Uterus (tissue), 2 donors: ENCODE data around the gene CPNE9.

Source experiments
- CTCF ChIP-seq, 4 experiments: fragments of 200-600 bp in 2 of 4; fragments of 450-650 bp in 2 of 4; sonication (generic) in 2 of 4; IDR thresholded peaks; one replicate each; pipeline ENCODE4 v1.5.1; 2016 to 2019; ENCODE audit warnings: antibody characterized with exemption in 4 of 4, mild to moderate bottlenecking in 2 of 4, moderate library complexity in 1 of 4
- POLR2A ChIP-seq, 2 donors: fragments of 450-650 bp; IDR thresholded peaks; one replicate each; pipeline ENCODE4 v1.6.1; 2016; ENCODE audit warnings: antibody characterized with exemption in 2 of 2, mild to moderate bottlenecking in 1 of 2, moderate library complexity in 1 of 2

GRCh38 chr3:9691636-9692035 lies 12.0 kb upstream of the CPNE9 start:
- TF ChIP-seq CTCF (IDR thresholded peaks at IDR 0.05): no peak
- no peak for TF ChIP-seq POLR2A (IDR thresholded peaks at IDR 0.05)
